Endothelial cell of umbilical vein (primary cell): ENCODE data around the gene SPARC. TPM values are rescaled to one million over a fixed set of nuclear protein-coding genes. Genes with fewer than 3 reads are reported as not detected.

Experiments
- BruUV-seq: library from RNA; stranded (reverse); fragments of 400-500 nt; replicated peaks from 2 replicates; lab custom pipeline; 2021; lab: Mats Ljungman, UMichigan
- CTCF ChIA-PET: fragments of 300-600, 350-600 bp; sonication (Branson Sonifier 250); formaldehyde crosslinking; loops from one replicate; lab custom pipeline; 2021; ENCODE audit warnings: antibody characterized with exemption, inconsistent platforms; lab: Charles Lee
- POLR2A ChIA-PET: fragments of 300-600, 350-600 bp; sonication (Branson Sonifier 250); formaldehyde crosslinking; loops from one replicate; lab custom pipeline; 2021; ENCODE audit warnings: antibody characterized with exemption, inconsistent platforms; lab: Charles Lee
- DNase-seq: peaks from one replicate; pipeline ENCODE4 v3.0.0-alpha.2; 2011; ENCODE audit warnings: low read depth, low spot score
- FAIRE-seq: peaks from 2 replicates; lab custom pipeline; 2011; peaks lifted over from hg19 to GRCh38; lab: Jason Lieb, UNC
- H2AFZ ChIP-seq: 2 replicates; pipeline ENCODE4 v1.6.0; 2012; ENCODE audit warnings: low read depth, low read length, control low read depth, inconsistent platforms
- H3K27ac ChIP-seq: 2 replicates; pipeline ENCODE4 v1.5.1; 2011; ENCODE audit warnings: low read depth, mild to moderate bottlenecking, control low read depth, low read length, moderate library complexity; ENCODE audit not compliant: insufficient read depth
- H3K27me3 ChIP-seq, 2 experiments: 2 replicates each; pipeline versions ENCODE4 v1.6.0 to v1.6.1; 2011; ENCODE audit warnings: low read length in 2 of 2, mixed read lengths in 1 of 2; ENCODE audit not compliant: control insufficient read depth in 2 of 2, insufficient read depth in 2 of 2
- H3K36me3 ChIP-seq, 2 experiments: 2 replicates in 1 of 2; 3 replicates in 1 of 2; pipeline ENCODE4 v1.5.1; 2011; ENCODE audit warnings: low read length in 2 of 2, mild to moderate bottlenecking in 1 of 2, moderate library complexity in 1 of 2; ENCODE audit not compliant: control insufficient read depth in 2 of 2, insufficient read depth in 2 of 2; ENCODE audit errors: extremely low read depth in 1 of 2
- H3K4me1 ChIP-seq: 3 replicates; pipeline ENCODE4 v1.5.1; 2011; ENCODE audit warnings: mild to moderate bottlenecking, low read length; ENCODE audit not compliant: control insufficient read depth, insufficient read depth; ENCODE audit errors: extremely low read depth
- H3K4me2 ChIP-seq: 2 replicates; pipeline ENCODE4 v1.6.1; 2011; ENCODE audit warnings: low read length, control low read depth, mixed read lengths; ENCODE audit not compliant: insufficient read depth
- H3K4me3 ChIP-seq, 3 experiments: fragments of 200-600 bp in 1 of 3; sonication (generic), shearing (Covaris generic) in 1 of 3; replicated peaks in 1 of 3; 2 replicates each; pipeline ENCODE4 v1.5.1; 2011 to 2016; ENCODE audit warnings: control low read depth in 3 of 3, low read length in 3 of 3, mild to moderate bottlenecking in 2 of 3, inconsistent platforms in 1 of 3, low read depth in 1 of 3, moderate library complexity in 1 of 3; ENCODE audit not compliant: insufficient read depth in 1 of 3
- H3K79me2 ChIP-seq: 2 replicates; pipeline ENCODE4 v1.6.0; 2012; ENCODE audit warnings: low read length, inconsistent platforms; ENCODE audit not compliant: control insufficient read depth, insufficient read depth
- H3K9ac ChIP-seq: replicated peaks from 2 replicates; pipeline ENCODE3; 2011; ENCODE audit warnings: low read length, control low read depth; ENCODE audit not compliant: insufficient read depth; ENCODE audit errors: extremely low read depth
- H3K9me1 ChIP-seq: replicated peaks from 3 replicates; pipeline ENCODE4 v1.6.0; 2011; ENCODE audit warnings: mild to moderate bottlenecking, low read length; ENCODE audit not compliant: control insufficient read depth, insufficient read depth; ENCODE audit errors: extremely low read depth
- H3K9me3 ChIP-seq: replicated peaks from 2 replicates; pipeline ENCODE4 v1.5.1; 2012; ENCODE audit warnings: low read length, inconsistent platforms; ENCODE audit not compliant: control insufficient read depth, insufficient read depth
- H4K20me1 ChIP-seq: replicated peaks from 2 replicates; pipeline ENCODE3; 2011; ENCODE audit warnings: mild to moderate bottlenecking, low read length; ENCODE audit not compliant: control insufficient read depth, insufficient read depth; ENCODE audit errors: extremely low read depth
- CTCF ChIP-seq, 2 donors: IDR thresholded peaks; 1 replicate in 1 of 2; 2 replicates in 1 of 2; pipeline ENCODE4 v1.5.1; 2011; ENCODE audit warnings: low read length in 2 of 2, mild to moderate bottlenecking in 2 of 2, moderate library complexity in 2 of 2, control low read depth in 1 of 2, inconsistent platforms in 1 of 2, low read depth in 1 of 2; ENCODE audit not compliant: insufficient read depth in 1 of 2; ENCODE audit errors: extremely low read depth in 1 of 2
- EZH2 ChIP-seq: IDR thresholded peaks from 2 replicates; pipeline ENCODE4 v1.6.1; 2012; ENCODE audit warnings: borderline replicate concordance, low read depth, mild to moderate bottlenecking, moderate library complexity, low read length, inconsistent platforms; ENCODE audit not compliant: severe bottlenecking
- FOS ChIP-seq: IDR thresholded peaks from 2 replicates; pipeline ENCODE4 v1.6.1; 2011; ENCODE audit warnings: mild to moderate bottlenecking, low read length, moderate library complexity, borderline replicate concordance; ENCODE audit not compliant: insufficient read depth
- GATA2 ChIP-seq: IDR thresholded peaks from 2 replicates; pipeline ENCODE4 v1.7.0; 2011; ENCODE audit warnings: low read depth, mild to moderate bottlenecking, moderate library complexity, mixed read lengths, low read length; ENCODE audit not compliant: insufficient read length, insufficient read depth
- JUN ChIP-seq: IDR thresholded peaks from 2 replicates; pipeline ENCODE4 v1.6.1; 2011; ENCODE audit warnings: borderline replicate concordance, low read depth; ENCODE audit not compliant: insufficient read length, insufficient read depth
- MAX ChIP-seq: IDR thresholded peaks from 2 replicates; pipeline ENCODE4 v1.6.1; 2011; ENCODE audit not compliant: insufficient read depth, insufficient read length
- MYC ChIP-seq: IDR thresholded peaks from one replicate; pipeline ENCODE4 v1.6.1; 2011; ENCODE audit warnings: mild to moderate bottlenecking, low read depth, low read length
- POLR2A ChIP-seq: IDR thresholded peaks from 2 replicates; pipeline ENCODE4 v1.6.1; 2012; ENCODE audit warnings: low read depth, mild to moderate bottlenecking, control low read depth, low read length
- POLR2AphosphoS5 ChIP-seq: IDR thresholded peaks from 2 replicates; pipeline ENCODE4 v1.6.1; 2012; ENCODE audit warnings: low read depth, mild to moderate bottlenecking, control low read depth, low read length, moderate library complexity; ENCODE audit not compliant: insufficient read depth
- dilution Hi-C: fragments of 300-500 bp; cut with MboI; formaldehyde crosslinking; loops from one replicate; pipeline ENCODE4 v1.15.0; 2019; ENCODE audit warnings: low sequenced_read_pairs; ENCODE audit not compliant: extremely low pct_ligation_motif_present
- intact Hi-C: fragments of 100-400 bp; cut with micrococcal nuclease; formaldehyde crosslinking; loops from one replicate; pipeline ENCODE4 v1.10.0; 2022
- polyA plus RNA-seq, 4 experiments: library from polyadenylated mRNA; depleted of rRNA in 3 of 4; stranded (reverse) in 3 of 4; unstranded in 1 of 4; fragments of >200 nt; gene quantifications; 2 replicates each; pipeline versions ENCODE4 v1.2.1 to v1.2.3, GENCODE V29; 2011 to 2012; ENCODE audit warnings: missing spikeins in 1 of 4
- total RNA-seq: library from RNA; stranded (reverse); gene quantifications from 2 replicates; pipeline ENCODE4 v1.2.3, GENCODE V29; 2021

SPARC gene
- total and polyA plus RNA-seq, 2 donors (not counting 3 experiments of a cell fraction or from before 2014, with no cell fraction given): 2,962 to 3,114 TPM

DNA sequence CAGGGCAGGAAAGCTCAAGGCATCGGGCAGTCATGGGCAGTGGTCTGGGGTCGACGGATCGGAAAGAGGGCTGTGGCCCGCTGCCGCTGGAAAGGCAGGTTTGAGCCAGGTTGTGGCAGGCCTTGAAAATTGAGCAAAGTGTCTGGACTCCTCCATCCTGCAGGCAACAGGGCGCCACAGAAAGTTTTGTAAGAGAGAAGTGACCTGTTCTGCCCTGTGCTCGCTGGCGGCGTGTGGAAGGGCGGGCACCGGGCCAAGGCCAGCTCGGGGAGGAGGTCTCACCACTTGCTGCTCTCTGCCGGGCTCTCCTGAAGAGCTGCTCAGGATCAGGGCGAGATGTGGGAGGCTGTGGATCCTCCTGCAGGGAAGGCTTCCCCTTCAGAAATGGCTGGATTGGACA, 54.2 kb downstream of the SPARC start:
- Histone ChIP-seq H3K9me1 (no peaks in the 10 kb centered on the region), H3K4me1 (no peaks in the 10 kb centered on the region), H3K4me2 (no peak overlapping the region), H3K79me2 (no peaks in the 10 kb centered on the region), H3K27me3 (peaks cover 2 to 3% of the 10 kb centered on the region in 2 experiments), H3K9ac (no peak overlapping the region), H3K27ac (no peak overlapping the region), H3K4me3 (no peak overlapping the region), H4K20me1 (no peaks in the 10 kb centered on the region), H3K9me3 (no peaks in the 10 kb centered on the region), H2AFZ (no peak overlapping the region), H3K36me3 (no peaks in the 10 kb centered on the region)
- DNase-seq (no peak), FAIRE-seq (no peak)
- dilution Hi-C loops: no loop called here
- TF ChIP-seq FOS (no peak), JUN (no peak), POLR2AphosphoS5 (no peak), CTCF (IDR thresholded peaks at IDR 0.05; ENCODE audit: extremely low read depth in 1 of 2, insufficient read depth in 1 of 2, low read depth in 1 of 2, low read length in 2 of 2) (no peak), GATA2 (no peak), POLR2A (no peak), MAX (no peak), MYC (no peak), EZH2 (no peak)
- POLR2A ChIA-PET: no interaction called here
- no TSS peak for BruUV-seq
- intact Hi-C loops: no loop called here
- CTCF ChIA-PET: no interaction called here
